Left renal pelvis (tissue), 4 donors: ENCODE results near the gene TMEM18. TPM values are rescaled to one million over a fixed set of nuclear protein-coding genes. Genes with fewer than 3 reads are reported as not detected.

Experiments used
- DNase-seq, 4 donors: peaks; one replicate each; pipeline ENCODE4 v3.0.0-alpha.2; 2013; ENCODE audit warnings: low read depth in 4 of 4, low spot score in 3 of 4
- polyA plus RNA-seq, 4 donors: library from polyadenylated mRNA; unstranded; fragments of 120-200 nt; gene quantifications; one replicate each; pipeline ENCODE4 v1.2.1, GENCODE V29; 2013; ENCODE audit not compliant: insufficient read length in 4 of 4

The TMEM18 gene
- polyA plus RNA-seq, 4 donors: 50.1 to 60.8 (median 56.5) TPM

GRCh38 chr2:623130-623922 lies 53.9 kb downstream of the TMEM18 start:
- DNase-seq: no peak

GRCh38 chr2:622357-622756 lies 54.8 kb downstream of the TMEM18 start:
- no peak for DNase-seq

- no peak for DNase-seq
Measured at GRCh38 chr2:621303-622099, 55.7 kb downstream of the TMEM18 start.

- no peak for DNase-seq
Measured at GRCh38 chr2:620471-621302, 56.5 kb downstream of the TMEM18 start.

- DNase-seq: no peak
Measured at GRCh38 chr2:620004-620403, 57.2 kb downstream of the TMEM18 start.

GRCh38 chr2:618422-618990 lies 58.7 kb downstream of the TMEM18 start:
- DNase-seq: no peak

GRCh38 chr2:618005-618404 lies 59.2 kb downstream of the TMEM18 start:
- DNase-seq: no peak
